GM13977 (cell line): ENCODE data around the gene LPP.

ENCODE experiments used
- DNase-seq: peaks from one replicate; pipeline ENCODE4 v3.0.0; 2012; ENCODE audit warnings: low spot score
- CTCF ChIP-seq: IDR thresholded peaks from 2 replicates; pipeline ENCODE4 v1.5.1; 2012; ENCODE audit warnings: mild to moderate bottlenecking, control low read depth; ENCODE audit not compliant: insufficient read depth; ENCODE audit errors: extremely low read depth, missing control alignments
- in situ Hi-C: fragments of 300-500 bp; cut with MboI; formaldehyde crosslinking; loops from one replicate; pipeline ENCODE4 v1.12.0; 2022; ENCODE audit warnings: low sequenced_read_pairs, low pct_unique_long_range_greater_than_20kb, mixed read lengths, inconsistent platforms; ENCODE audit not compliant: unreplicated experiment

The LPP gene

GRCh38 chr3:188844096-188844495, 690.1 kb downstream of the LPP start:
- in situ Hi-C loops = no loop called here
- no peak for TF ChIP-seq CTCF
- DNase-seq = no peak

GRCh38 chr3:188845514-188845913, 691.6 kb downstream of the LPP start:
- no peak for TF ChIP-seq CTCF
- no peak for DNase-seq
- in situ Hi-C loops = no loop called here

- in situ Hi-C loops = no loop called here
- DNase-seq = no peak
- no peak for TF ChIP-seq CTCF
These were observed 695.0 kb downstream of the LPP start for GRCh38 chr3:188848947-188849346.

- DNase-seq = no peak
- TF ChIP-seq CTCF = no peak
- in situ Hi-C loops = no loop called here
These were observed 700.2 kb downstream of the LPP start for GRCh38 chr3:188853856-188854771.

GRCh38 chr3:188854772-188855149, 700.8 kb downstream of the LPP start:
- in situ Hi-C loops = no loop called here
- TF ChIP-seq CTCF = no peak
- DNase-seq = no peak

GRCh38 chr3:188855675-188856074, 701.7 kb downstream of the LPP start:
- DNase-seq = no peak
- in situ Hi-C loops = no loop called here
- TF ChIP-seq CTCF = no peak

- TF ChIP-seq CTCF = no peak
- DNase-seq = no peak
- in situ Hi-C loops = no loop called here
These were observed 706.2 kb downstream of the LPP start for GRCh38 chr3:188860147-188860546.
